Vagina (tissue), 2 donors: Measurements from ENCODE around the gene MYLK2.

Source experiments
- POLR2A ChIP-seq, 2 donors: fragments of 450-650 bp; IDR thresholded peaks; one replicate each; pipeline ENCODE4 v1.6.1; 2017; ENCODE audit warnings: antibody characterized with exemption in 2 of 2, mild to moderate bottlenecking in 2 of 2, moderate library complexity in 2 of 2
- POLR2AphosphoS5 ChIP-seq, 2 donors: sonication (generic); formaldehyde crosslinking; IDR thresholded peaks; one replicate each; pipeline ENCODE4 v1.9.0; 2017; ENCODE audit warnings: antibody characterized with exemption in 2 of 2, mild to moderate bottlenecking in 2 of 2, low read depth in 1 of 2; ENCODE audit not compliant: insufficient read depth in 1 of 2
- TF ChIP-seq, protein P1 (sequence below), 3 experiments: fragments of 450-650 bp in 2 of 3; fragments of 200-600 bp in 1 of 3; sonication (generic) in 1 of 3; IDR thresholded peaks; one replicate each; pipeline ENCODE4 v1.5.1; 2017 to 2019; ENCODE audit warnings: antibody characterized with exemption in 3 of 3, mild to moderate bottlenecking in 2 of 3, moderate library complexity in 2 of 3

DNA sequence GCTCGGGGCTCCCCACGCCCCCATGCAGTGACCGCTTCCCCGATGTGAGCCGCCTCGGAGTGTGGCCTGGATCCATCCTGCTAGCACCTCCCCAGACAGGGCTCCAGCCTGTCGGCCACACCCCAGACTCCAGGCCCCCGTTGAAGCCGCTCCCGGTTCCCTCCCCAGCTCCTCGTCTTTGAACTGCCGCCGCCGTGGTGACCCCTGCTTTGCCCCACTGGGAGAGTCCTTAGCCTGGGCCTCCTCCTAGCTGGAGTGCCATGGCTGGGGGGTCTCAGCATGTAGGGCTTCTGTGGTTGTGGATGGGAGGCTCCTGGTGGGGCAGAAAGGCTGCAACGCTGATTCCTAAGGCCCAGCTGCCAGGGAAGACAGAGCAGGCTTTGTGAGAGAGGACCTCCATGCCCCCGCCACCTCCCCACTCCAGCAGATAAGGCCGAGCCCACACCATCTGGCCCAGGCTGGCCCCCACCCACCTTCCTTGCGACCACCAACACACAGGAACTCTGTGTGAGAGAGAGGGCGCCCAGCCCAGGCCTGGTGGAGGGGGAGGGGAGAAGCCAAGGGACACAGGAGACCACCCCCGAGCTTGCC is 14.9 kb downstream of the MYLK2 start:
- TF ChIP-seq POLR2AphosphoS5 (IDR thresholded peaks at IDR 0.05; ENCODE audit: insufficient read depth in 1 of 2, low read depth in 1 of 2) (no peak), POLR2A (IDR thresholded peaks at IDR 0.05) (no peak)
- TF ChIP-seq, protein P1, sequence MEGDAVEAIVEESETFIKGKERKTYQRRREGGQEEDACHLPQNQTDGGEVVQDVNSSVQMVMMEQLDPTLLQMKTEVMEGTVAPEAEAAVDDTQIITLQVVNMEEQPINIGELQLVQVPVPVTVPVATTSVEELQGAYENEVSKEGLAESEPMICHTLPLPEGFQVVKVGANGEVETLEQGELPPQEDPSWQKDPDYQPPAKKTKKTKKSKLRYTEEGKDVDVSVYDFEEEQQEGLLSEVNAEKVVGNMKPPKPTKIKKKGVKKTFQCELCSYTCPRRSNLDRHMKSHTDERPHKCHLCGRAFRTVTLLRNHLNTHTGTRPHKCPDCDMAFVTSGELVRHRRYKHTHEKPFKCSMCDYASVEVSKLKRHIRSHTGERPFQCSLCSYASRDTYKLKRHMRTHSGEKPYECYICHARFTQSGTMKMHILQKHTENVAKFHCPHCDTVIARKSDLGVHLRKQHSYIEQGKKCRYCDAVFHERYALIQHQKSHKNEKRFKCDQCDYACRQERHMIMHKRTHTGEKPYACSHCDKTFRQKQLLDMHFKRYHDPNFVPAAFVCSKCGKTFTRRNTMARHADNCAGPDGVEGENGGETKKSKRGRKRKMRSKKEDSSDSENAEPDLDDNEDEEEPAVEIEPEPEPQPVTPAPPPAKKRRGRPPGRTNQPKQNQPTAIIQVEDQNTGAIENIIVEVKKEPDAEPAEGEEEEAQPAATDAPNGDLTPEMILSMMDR (IDR thresholded peaks at IDR 0.05), result no peak
